CD4-positive, alpha-beta T cell (primary cell): ENCODE results near the gene PYDC1. TPM values are rescaled to one million over a fixed set of nuclear protein-coding genes. Genes with fewer than 3 reads are reported as not detected.

Experiments used
- ATAC-seq: fragments of 200-7000 bp; cut with Tn5 transposase; one replicate; pipeline ENCODE4 v1.10.0; 2022; ENCODE audit warnings: mild to moderate bottlenecking; ENCODE audit not compliant: poor library complexity
- CTCF ChIA-PET: fragments of 350-600 bp; sonication (Branson Sonifier 250); formaldehyde crosslinking; loops from one replicate; lab custom pipeline; 2021; ENCODE audit warnings: antibody characterized with exemption, inconsistent platforms; lab: Charles Lee
- POLR2A ChIA-PET: fragments of 350-600 bp; sonication (Branson Sonifier 250); formaldehyde crosslinking; loops from one replicate; lab custom pipeline; 2021; ENCODE audit warnings: antibody characterized with exemption, inconsistent platforms; lab: Charles Lee
- DNase-seq, 14 experiments: peaks; one replicate each; pipeline ENCODE4 v3.0.0-alpha.2; 2013 to 2020; ENCODE audit warnings: mixed read lengths in 2 of 14
- H3K27ac ChIP-seq, 2 donors: one replicate each; pipeline versions ENCODE4 v1.5.1 to v1.7.0; 2013; ENCODE audit warnings: low read length in 2 of 2, low read depth in 1 of 2, mild to moderate bottlenecking in 1 of 2
- H3K27me3 ChIP-seq, 2 experiments: 1 replicate in 1 of 2; 2 replicates in 1 of 2; pipeline versions ENCODE4 v1.6.1 to v1.7.0; 2013; ENCODE audit warnings: low read length in 2 of 2, control low read depth in 1 of 2, mild to moderate bottlenecking in 1 of 2, moderate library complexity in 1 of 2; ENCODE audit not compliant: insufficient read depth in 2 of 2, control insufficient read depth in 1 of 2
- H3K36me3 ChIP-seq: one replicate; pipeline ENCODE4 v1.6.1; 2013; ENCODE audit warnings: low read length, control low read depth; ENCODE audit not compliant: insufficient read depth
- H3K4me1 ChIP-seq: one replicate; pipeline ENCODE4 v1.6.1; 2013; ENCODE audit warnings: low read length, control low read depth; ENCODE audit not compliant: insufficient read depth
- H3K4me3 ChIP-seq: one replicate; pipeline ENCODE4 v1.5.1; 2013; ENCODE audit warnings: mild to moderate bottlenecking, low read length, moderate library complexity
- H3K9me3 ChIP-seq, 2 experiments: 1 replicate in 1 of 2; 2 replicates in 1 of 2; pipeline versions ENCODE4 v1.6.1 to v1.7.0; 2013; ENCODE audit warnings: low read length in 2 of 2, mild to moderate bottlenecking in 2 of 2, control low read depth in 1 of 2, moderate library complexity in 1 of 2; ENCODE audit not compliant: control insufficient read depth in 1 of 2, insufficient read depth in 1 of 2
- H3K27ac Mint-ChIP-seq: one replicate; pipeline ENCODE4 v1.8.0; 2020; ENCODE audit warnings: mixed read lengths
- H3K27me3 Mint-ChIP-seq: one replicate; pipeline ENCODE4 v1.8.0; 2021; ENCODE audit warnings: mixed read lengths
- H3K36me3 Mint-ChIP-seq: one replicate; pipeline ENCODE4 v1.8.0; 2021; ENCODE audit warnings: low read depth, mixed read lengths
- H3K4me1 Mint-ChIP-seq: one replicate; pipeline ENCODE4 v1.8.0; 2021; ENCODE audit warnings: low read depth, mixed read lengths
- H3K4me3 Mint-ChIP-seq: one replicate; pipeline ENCODE4 v1.8.0; 2020; ENCODE audit warnings: mild to moderate bottlenecking, mixed read lengths
- H3K9me3 Mint-ChIP-seq: one replicate; pipeline ENCODE4 v1.8.0; 2020; ENCODE audit warnings: mixed read lengths
- intact Hi-C, 2 experiments: fragments of 100-400 bp; cut with DNase I in 1 of 2; cut with micrococcal nuclease in 1 of 2; formaldehyde crosslinking; loops; one replicate each; pipeline versions ENCODE4 v1.15.1 to v1.9.0; 2023 to 2025; cut with DNase I, micrococcal nuclease
- total RNA-seq, 174 experiments: library from RNA in 2 of 174; stranded (reverse) in 2 of 174; gene quantifications; one replicate each; pipeline ENCODE4 v1.2.3 and lab custom pipeline; 2021 to 2026
- TF ChIP-seq, protein P1 (sequence below): fragments of 200-600 bp; IDR thresholded peaks from one replicate; pipeline ENCODE4 v1.8.0; 2022; ENCODE audit warnings: antibody characterized with exemption, mild to moderate bottlenecking

The PYDC1 gene
- total RNA-seq, 2 experiments from 2014 or later: not detected

DNA sequence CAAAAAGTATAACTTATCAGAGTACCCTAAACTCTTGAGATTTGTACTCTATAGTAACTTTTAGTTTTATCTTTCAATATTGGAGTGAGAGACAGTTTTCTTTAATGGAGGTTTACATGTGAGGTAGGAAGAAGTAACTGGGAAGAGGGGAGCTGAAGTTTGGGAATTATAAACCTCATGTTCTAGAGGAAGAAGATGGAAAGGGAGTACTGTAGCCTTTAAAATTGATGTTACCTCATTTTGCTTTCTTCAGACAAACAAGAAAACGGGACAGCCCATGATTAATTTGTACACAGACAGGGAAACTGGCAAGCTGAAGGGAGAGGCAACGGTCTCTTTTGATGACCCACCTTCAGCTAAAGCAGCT lies 27.5 kb downstream of the PYDC1 start:
- Histone ChIP-seq H3K9me3 (no peaks in the 10 kb centered on the region), H3K27ac (peak overlapping the region in 1 of 2 donors; percentile 26), H3K4me1 (peaks cover 42% of the 10 kb centered on the region), H3K4me3 (no peak overlapping the region), H3K36me3 (peaks cover 100% of the 10 kb centered on the region), H3K27me3 (no peaks in the 10 kb centered on the region)
- ChIA-PET POLR2A (interaction anchor here (0.7 to 3.6 kb wide), 3 partner anchors 10 to 33 kb away, joined by 4 to 30 read pairs (median 28); partner anchors contain the start of genes FUS and PYCARD), CTCF (interaction anchor here (0.8 kb wide), 1 partner anchor 47 kb away, joined by 3 read pairs; no protein-coding TSS in a partner anchor)
- TF ChIP-seq, protein P1, sequence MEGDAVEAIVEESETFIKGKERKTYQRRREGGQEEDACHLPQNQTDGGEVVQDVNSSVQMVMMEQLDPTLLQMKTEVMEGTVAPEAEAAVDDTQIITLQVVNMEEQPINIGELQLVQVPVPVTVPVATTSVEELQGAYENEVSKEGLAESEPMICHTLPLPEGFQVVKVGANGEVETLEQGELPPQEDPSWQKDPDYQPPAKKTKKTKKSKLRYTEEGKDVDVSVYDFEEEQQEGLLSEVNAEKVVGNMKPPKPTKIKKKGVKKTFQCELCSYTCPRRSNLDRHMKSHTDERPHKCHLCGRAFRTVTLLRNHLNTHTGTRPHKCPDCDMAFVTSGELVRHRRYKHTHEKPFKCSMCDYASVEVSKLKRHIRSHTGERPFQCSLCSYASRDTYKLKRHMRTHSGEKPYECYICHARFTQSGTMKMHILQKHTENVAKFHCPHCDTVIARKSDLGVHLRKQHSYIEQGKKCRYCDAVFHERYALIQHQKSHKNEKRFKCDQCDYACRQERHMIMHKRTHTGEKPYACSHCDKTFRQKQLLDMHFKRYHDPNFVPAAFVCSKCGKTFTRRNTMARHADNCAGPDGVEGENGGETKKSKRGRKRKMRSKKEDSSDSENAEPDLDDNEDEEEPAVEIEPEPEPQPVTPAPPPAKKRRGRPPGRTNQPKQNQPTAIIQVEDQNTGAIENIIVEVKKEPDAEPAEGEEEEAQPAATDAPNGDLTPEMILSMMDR: no peak
- peaks cover 90% of the 10 kb centered on the region for H3K4me1 Mint-ChIP-seq
- no peaks in the 10 kb centered on the region for H3K27me3 Mint-ChIP-seq
- DNase-seq: no peak
- peaks cover 100% of the 10 kb centered on the region for H3K36me3 Mint-ChIP-seq
- intact Hi-C loops: loop anchor here (10.0 kb wide), 3 partner anchors 145 to 675 kb away; no protein-coding TSS in a partner anchor
- no peak for ATAC-seq
- peak overlapping the region; percentile 23 for H3K4me3 Mint-ChIP-seq
- peak overlapping the region; percentile 50 for H3K27ac Mint-ChIP-seq
- no peaks in the 10 kb centered on the region for H3K9me3 Mint-ChIP-seq

DNA sequence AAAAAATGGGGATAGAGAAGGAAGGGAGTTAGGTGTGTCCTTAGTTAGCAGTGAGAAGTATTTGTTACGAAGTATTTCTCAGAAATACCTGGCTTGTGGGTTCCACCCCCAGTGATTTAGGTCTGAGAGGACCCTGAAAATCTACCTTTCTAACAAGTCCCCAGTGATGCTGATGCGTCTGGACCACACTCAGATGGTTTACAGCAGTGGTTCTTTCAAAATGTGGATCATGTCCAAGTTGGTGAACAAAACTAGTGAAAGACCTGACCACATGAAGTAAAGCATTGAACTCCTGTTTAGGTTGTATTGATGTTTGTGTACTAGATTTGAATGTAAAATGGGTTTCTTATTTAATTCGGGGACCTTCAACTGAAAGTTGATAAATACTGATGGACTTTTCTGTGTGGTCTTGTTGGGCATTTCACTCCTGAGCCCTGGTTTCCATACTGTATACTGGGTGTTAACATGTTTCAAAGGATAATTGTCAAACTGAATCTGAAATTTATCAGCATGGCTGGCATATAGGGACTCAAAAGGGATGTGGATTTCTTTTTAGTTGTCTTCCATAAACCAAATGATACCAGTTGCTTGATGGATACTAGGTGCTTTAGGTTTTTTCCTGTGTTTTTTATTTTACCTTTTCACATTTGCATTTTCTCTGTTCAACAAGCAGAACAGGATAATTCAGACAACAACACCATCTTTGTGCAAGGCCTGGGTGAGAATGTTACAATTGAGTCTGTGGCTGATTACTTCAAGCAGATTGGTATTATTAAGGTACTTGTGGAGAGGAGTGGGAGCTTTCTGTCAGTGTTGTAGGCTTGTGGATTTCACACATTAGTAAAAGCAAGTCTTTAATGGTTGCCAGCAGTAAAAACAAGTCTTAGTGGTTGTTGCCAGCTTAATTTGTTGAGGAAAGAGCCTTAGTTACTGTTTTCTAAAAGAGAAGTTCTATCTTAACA lies 28.2 kb downstream of the PYDC1 start:
- Histone ChIP-seq H3K27ac (no peak overlapping the region), H3K36me3 (peaks cover 100% of the 10 kb centered on the region), H3K27me3 (no peaks in the 10 kb centered on the region), H3K4me3 (no peak overlapping the region), H3K4me1 (peaks cover 48% of the 10 kb centered on the region), H3K9me3 (no peaks in the 10 kb centered on the region)
- Mint-ChIP-seq H3K27ac (peak overlapping the region; percentile 50), H3K27me3 (no peaks in the 10 kb centered on the region), H3K4me1 (peaks cover 91% of the 10 kb centered on the region), H3K9me3 (no peaks in the 10 kb centered on the region), H3K4me3 (peak overlapping the region; percentile 60), H3K36me3 (peaks cover 100% of the 10 kb centered on the region)
- intact Hi-C loops: loop anchor here (10.0 kb wide), 3 partner anchors 146 to 676 kb away; no protein-coding TSS in a partner anchor
- TF ChIP-seq, protein P1: no peak
- ATAC-seq: no peak
- DNase-seq: peak in 2 of 14 experiments; percentile 17 to 36
- POLR2A ChIA-PET: interaction anchor here (1.3 to 3.6 kb wide), 3 partner anchors 9 to 46 kb away, joined by 4 to 30 read pairs (median 28); partner anchors contain the start of genes FUS and PYCARD
- CTCF ChIA-PET: interaction anchor here (0.8 kb wide), 1 partner anchor 47 kb away, joined by 3 read pairs; no protein-coding TSS in a partner anchor

DNA sequence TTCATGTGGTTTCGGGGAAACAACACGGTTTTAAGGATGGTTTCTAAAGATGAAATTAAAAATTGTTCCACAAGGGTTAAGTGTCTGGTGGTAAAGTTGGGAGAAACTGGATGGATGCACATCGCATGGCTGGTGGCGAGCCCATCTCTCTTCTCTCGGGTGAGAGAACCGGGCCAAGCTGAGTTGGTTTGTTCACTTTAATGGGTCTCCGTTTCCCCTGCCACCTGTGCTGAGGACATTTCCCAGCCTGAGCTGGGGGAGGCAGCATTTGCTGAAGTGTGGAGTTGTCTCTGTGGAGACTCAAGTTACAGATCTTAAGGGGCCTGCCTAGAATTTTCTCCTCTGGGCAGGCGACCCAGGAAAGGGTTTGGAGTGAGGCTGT lies 29.1 kb downstream of the PYDC1 start:
- no peak overlapping the region for H3K4me3 ChIP-seq
- no peak for ATAC-seq
- H3K36me3 ChIP-seq: peaks cover 100% of the 10 kb centered on the region
- H3K27ac ChIP-seq: no peak overlapping the region
- Mint-ChIP-seq H3K27me3 (no peaks in the 10 kb centered on the region), H3K4me1 (peaks cover 93% of the 10 kb centered on the region), H3K27ac (peak overlapping the region; percentile 50), H3K36me3 (peaks cover 100% of the 10 kb centered on the region), H3K9me3 (no peaks in the 10 kb centered on the region), H3K4me3 (peak overlapping the region; percentile 60)
- DNase-seq: no peak
- no peaks in the 10 kb centered on the region for H3K27me3 ChIP-seq
- intact Hi-C loops: loop anchor here (10.0 kb wide), 3 partner anchors 147 to 677 kb away; no protein-coding TSS in a partner anchor
- TF ChIP-seq, protein P1: no peak
- CTCF ChIA-PET: no interaction called here
- peaks cover 52% of the 10 kb centered on the region for H3K4me1 ChIP-seq
- no peaks in the 10 kb centered on the region for H3K9me3 ChIP-seq
- POLR2A ChIA-PET: interaction anchor here (0.8 to 6.6 kb wide), 5 partner anchors 10 to 46 kb away, joined by 3 to 89 read pairs (median 3); partner anchors contain the start of gene PYCARD
